Measurements from ENCODE around the gene SLC19A1.

Gene SLC19A1

DNA sequence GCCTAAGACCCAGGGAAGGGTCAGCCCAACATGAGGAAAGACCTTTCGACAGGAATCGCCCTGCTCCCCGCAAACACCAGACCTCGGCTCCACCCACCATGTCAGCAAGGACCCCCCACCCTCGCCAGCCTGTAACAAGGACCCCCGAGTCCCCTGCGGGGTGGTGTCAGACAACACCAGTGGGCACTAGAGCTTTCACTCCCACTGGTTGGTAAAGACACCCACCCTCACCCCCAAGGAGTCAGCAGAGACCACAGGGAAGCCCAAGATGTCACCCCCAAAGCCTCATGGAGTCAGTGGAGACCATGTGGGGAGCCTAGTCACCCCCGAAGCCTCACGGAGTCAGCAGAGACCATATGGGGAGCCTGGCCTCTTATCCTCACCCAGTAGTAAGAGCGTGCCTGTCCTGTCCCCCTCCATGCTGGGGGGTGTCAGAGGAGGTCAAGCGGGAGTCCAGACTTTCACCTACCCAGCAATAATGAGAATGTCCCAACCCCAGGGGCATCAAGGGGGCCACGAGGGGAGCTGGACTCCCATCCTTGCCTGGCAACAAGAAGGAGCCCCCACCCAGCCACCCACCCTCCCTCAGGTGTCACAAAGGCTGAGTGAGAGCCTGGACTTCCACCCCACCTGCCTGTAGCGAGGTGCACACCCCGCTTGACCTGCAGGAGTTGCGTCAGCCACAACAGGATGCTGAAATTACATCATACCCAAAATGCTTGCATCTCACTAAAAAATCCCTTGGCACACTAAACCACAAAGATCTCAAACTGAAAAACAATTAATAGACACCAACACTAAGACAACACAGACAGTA lies 24.8 kb downstream of the SLC19A1 start:
- no peak for DNase-seq (ENCODE audit: low spot score)

DNA sequence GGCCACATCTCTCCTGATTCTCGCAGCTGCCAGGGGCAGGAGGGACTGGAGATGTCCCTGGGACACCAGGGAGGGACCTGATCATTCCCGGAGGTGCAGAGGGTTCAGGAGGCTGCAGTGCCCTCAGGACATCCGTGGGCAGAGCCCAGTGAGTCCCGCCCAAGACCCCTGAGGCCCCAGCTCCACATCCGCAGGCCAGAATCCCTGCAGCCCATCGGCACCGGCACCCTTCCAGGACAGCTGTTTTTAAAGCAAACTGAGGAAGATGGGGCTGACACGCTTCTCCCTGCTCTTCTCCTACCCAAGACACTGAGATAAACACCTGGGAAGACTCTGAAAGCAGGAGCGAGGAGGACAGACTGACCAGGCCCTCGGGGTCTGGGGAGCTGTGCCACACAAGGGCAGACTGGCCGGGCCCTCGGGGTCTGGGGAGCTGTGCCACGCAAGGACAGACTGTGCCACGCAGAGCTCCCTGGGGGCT lies 25.5 kb downstream of the SLC19A1 start:
- no peak for DNase-seq (ENCODE audit: low spot score)

DNA sequence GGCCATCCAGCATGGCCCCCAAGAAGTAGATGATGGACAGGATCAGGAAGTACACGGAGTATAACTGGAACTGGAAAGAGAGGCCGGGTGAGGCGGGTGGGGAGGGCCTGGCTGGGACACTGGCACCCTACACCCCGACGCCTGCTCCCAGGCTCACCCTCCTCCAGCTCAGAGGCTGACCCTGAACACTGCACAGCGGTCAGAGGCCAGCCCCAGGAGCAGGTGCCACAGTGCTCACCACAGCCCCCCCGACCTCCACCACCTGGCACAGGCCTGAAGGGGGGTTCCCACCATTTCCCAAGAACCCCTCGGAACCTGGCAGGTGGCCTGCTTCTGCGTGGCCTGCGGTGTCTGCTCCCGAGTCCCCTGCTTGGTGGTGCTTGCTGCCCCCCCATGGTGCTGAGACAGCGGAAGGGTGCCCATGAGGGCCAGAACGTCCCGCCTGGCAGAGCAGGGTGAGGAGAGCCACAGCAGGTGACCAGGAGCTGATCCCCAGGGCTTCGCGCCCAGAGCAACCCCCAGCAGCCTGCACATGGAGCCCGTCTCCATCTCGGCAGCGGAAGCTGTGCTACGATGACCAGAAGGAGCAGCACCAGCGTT lies 26.1 kb downstream of the SLC19A1 start:
- no peak for DNase-seq (ENCODE audit: low spot score)

DNA sequence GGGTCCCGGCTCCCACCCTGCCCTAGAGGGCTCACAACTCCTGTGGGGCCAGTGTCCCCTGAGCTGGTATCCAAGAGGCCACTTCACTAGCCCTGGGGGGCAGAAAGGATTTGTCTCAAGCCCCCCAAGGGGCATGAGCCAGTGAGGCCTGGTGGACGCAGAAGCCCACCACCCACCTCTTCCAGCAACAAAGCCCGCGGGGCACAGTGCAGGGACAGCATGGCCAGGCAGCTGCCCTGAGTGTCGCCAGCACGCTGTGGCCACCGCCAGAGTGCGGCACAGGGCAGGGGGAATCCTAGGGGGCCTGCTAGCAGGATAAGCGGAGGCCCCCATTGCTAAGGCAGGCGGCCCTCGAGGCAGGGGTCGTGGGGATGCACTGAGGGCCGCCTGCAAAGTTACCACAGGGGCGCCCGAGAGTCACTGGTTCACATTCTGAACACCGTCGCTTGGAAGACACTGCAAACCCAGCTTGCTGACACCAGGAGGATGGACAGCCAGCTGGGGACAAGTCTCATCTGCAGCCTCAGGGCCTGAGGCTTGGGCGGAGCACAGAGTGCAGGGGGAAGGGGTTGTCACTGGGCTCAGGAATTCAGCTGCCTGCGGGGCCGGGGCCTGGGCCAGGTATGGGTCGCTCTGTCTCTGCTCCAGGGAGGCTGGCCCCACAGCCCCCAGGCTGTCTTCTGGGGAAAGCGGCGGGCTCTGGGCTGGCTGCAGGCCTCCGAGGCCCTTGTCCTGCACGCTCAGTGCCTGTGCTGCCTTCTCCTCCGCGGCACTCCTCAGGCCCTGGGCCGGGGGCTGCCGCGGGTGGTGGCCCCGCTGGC lies 26.8 kb downstream of the SLC19A1 start:
- DNase-seq (ENCODE audit: low spot score), result no peak

DNA sequence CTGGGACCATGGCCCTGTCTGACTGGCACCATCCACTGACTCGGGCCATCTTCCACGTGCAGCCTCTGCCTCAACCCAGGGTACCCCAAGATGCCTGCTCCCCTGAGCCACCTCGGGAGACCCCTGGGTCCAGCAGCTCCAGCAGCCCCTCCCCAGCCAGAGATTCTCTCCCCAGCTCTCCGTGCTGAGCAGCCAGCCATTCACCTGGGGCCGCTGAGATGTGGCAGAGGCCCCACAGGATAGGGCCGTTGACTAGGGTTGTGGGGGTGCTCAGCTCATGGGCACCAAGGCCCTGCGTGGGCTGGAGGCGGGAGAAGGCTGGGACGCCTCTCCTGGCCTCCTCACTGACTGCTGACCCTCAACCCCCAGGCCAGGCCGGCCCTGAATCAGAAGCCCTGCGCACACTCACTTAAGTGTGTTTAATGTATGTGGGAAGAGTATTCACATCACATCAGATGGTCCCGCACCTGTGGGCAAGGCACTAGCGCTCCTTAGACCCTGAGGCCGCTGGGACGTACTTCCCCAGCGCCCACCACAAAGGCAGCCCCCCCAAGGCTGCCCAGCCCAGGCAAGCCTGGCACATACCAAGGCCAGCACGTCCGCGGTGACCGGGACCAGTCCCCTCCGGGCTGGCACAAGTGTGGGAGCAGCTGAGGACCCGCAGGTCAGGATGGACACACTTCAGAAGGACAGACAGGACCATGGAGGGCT lies 27.8 kb downstream of the SLC19A1 start:
- DNase-seq (ENCODE audit: low spot score), result no peak

DNA sequence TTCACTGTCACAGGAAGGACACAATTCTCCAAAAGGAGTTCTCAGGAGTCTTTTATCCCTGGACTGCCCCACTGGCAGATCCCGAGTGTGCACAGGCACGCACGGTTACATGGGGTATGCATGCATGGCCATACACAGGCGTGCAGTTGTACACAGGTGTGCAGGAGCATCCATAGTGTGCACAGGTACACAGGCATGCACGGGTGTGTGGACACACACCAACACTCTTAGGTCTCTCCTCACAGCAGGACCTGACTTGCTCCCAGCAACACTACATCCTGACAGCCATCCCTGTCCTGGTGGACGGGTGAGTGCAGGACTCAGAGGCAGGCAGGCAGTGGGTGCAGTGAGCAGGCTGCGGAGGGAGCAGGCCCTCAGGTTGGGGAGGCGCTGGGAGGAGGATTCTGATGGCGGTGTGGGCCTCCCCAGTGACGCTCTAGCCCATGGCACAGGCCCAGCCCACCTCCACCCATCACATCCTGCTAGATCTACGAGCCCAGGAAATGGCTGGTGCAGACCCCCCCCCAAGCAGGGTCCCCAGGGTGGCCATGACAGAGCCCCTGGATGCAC lies 28.4 kb downstream of the SLC19A1 start:
- no peak for DNase-seq (ENCODE audit: low spot score)

DNA sequence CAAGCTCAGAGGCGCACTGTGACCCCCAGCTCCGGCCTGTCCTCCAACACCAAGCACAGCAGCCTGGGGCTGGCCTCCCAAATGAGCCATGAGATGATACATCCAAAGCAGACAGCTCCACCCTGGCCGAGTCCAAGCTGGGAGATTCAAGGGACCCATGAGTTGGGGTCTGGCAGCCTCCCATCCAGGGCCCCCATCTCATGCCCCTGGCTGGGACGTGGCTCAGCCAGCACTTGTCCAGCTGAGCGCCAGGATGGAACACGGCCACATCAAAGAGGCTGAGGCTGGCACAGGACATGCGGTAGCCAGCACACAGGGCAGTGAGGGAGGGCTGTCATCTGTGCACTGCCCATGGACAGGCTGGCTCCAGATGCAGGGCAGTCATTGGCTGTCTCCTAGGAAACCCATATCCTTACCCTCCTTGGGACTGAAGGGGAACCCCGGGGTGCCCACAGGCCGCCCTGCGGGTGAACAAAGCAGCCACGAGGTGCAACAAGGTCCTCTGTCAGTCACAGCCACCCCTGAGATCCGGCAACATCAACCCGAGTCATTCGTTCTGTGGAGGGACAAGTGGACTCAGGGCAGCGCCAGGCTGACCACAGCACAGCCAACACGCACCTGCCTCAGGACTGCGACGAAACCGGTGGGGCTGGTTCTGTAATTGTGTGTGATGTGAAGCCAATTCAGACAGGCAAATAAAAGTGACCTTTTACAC lies 29.1 kb downstream of the SLC19A1 start:
- no peak for DNase-seq (ENCODE audit: low spot score)

DNA sequence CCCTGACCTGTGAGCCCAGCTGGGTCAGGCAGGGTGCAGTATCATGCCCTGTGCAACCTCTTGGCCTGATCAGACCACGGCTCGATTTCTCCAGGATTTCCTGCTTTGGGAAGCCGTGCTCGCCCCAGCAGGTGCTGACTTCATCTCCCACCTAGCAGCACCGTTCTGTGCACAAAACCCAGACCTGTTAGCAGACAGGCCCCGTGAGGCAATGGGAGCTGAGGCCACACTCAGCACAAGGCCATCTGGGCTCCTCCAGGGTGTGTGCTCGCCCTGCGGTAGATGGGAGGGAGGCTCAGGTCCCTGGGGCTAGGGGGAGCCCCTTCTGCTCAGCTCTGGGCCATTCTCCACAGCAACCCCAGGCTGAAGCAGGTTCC lies 29.6 kb downstream of the SLC19A1 start:
- DNase-seq (ENCODE audit: low spot score), result no peak

DNA sequence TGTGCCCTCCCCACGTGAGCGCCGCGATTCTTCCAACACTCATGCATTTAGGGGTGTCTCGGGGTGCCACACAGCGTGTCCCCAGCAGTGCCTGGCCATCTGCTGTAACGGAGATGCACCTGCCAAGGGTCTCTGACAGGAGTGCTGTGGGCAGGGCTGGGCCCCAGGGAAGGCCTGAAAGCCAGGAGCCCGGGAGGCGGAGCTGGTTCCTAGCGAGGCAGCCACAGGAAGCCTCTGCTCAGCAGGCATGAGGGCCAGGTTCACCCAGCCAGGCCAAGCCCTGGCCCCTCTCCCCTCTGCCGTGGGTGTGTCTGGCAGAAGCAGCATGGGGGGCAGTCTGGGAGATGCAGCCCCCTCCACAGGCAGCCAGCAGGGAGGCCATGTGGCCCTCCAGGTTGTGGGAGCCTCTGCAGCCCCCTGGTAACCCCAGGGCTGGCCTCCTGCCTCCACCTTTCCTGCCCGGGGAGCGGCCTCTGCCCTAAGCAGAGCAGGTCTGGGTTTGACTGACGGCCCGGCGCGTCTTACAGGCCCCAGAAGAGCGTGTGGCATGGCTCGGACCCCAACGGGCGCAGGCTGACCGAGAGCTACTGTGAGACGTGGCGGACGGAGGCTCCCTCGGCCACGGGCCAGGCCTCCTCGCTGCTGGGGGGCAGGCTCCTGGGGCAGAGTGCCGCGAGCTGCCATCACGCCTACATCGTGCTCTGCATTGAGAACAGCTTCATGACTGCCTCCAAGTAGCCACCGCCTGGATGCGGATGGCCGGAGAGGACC lies 30.4 kb downstream of the SLC19A1 start:
- DNase-seq (ENCODE audit: low spot score), result no peak

DNA sequence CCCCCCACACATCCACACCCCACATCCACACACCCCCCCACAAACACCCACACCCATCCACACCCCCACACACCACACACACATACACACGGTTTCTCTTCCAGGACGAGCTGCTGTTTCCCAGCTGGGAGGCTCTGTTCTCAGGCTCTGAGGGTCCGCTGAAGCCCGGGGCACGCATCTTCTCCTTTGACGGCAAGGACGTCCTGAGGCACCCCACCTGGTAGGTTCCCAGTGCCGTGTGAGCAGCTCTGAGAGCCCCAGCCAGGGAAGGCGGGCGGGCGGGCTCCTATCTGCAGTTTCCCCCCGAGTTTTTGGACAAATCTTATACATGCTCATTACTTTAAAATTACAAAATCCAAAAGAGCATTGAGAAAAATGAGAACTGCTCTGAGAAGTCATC lies 31.2 kb downstream of the SLC19A1 start:
- no peak for DNase-seq (ENCODE audit: low spot score)

DNA sequence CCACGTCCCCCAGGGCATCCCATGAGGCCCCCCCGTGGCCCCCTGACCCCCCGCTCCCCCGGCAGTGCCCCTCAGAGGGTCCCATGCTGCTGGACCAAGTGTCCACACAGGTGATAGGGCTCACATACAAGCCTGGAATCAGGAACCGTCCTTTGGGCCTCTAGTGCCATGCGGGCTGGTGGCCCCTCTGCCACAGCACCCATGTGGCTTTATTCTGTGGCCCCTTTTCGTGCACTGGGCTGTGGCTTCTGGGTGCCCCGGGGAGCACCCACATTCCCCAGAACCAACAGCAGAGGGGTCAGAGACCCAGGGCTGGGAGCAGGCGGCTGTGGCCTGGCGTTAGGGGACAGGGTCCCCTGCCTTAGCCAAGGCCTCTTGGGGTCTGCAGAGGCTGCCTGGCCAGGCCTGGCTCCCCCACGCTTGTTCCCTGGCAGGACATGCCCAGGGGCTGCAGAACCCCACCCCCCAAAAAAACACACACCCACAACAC lies 31.7 kb downstream of the SLC19A1 start:
- DNase-seq (ENCODE audit: low spot score), result no peak

DNA sequence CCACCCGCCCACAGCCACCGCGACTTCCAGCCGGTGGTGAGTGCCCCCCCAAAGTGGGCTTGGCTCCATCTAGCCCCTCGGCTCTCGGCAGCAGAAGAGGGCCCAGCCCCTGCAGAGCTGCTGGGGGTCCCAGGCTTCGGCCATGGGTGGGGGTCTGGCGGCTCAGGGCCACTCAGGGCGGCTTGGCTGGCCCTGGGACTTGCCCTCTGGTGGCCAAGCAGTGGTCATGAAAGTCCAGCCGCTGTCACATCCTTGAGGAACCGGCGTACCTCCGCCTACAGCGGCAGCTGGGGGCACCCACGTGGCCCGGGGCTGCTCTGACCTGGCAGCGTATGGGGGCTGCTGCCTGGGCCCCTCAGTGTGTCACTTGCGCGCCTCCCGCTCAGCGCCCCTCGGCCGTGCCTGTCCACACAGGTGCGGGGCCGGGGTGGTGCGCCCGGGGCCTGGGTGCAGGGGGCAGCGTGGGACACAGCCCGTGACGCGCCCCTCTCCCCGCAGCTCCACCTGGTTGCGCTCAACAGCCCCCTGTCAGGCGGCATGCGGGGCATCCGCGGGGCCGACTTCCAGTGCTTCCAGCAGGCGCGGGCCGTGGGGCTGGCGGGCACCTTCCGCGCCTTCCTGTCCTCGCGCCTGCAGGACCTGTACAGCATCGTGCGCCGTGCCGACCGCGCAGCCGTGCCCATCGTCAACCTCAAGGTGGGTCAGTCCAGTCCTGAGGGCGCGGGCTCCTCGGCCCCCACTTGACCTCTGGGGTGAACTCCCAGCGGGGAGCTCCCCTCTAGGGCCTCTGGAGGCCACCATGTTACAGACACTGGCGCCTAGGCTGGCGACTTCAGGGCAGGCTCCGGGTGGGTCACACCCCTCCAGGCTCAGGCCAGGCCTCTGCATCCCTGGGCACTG lies 32.4 kb downstream of the SLC19A1 start:
- no peak for DNase-seq (ENCODE audit: low spot score)

DNA sequence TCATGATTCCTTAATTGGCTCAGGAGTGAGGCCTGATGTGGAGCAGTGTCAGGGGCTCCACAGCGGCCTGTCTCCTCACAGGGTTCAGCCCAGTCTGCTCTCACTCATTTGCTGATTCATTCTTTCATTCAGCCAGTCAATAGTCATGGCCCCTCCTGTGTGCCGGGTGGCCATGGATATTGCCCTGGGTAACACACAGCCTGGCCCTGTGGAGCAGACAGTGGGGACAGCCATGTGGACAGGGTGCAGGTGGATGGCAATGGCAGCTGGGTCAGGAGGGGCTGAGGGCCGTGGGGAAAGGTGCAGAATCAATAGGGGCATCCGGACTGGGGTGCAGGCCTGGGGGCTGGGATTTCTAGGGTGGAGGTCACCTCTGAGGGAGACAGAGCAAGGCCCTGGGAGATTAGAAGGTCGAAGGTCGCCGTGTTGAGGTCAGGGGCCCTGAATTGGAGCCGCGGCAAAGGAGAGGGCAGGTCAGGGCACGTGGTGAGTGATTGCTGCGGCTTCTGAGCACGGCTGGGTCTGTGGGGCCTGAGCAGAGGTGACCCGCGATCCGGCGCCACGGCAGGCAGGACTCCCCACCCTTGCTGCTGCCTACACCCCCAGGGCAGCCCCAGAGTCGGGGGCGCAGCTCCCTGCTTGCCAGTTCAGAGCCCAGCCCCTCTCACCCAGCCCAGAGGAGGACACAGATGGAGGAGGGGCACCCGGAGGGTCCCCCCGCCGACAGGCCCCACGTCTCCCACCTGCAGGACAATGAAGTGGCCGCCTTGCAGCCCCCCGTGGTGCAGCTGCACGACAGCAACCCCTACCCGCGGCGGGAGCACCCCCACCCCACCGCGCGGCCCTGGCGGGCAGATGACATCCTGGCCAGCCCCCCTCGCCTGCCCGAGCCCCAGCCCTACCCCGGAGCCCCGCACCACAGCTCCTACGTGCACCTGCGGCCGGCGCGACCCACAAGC lies 33.4 kb downstream of the SLC19A1 start:
- no peak for DNase-seq (ENCODE audit: low spot score)

DNA sequence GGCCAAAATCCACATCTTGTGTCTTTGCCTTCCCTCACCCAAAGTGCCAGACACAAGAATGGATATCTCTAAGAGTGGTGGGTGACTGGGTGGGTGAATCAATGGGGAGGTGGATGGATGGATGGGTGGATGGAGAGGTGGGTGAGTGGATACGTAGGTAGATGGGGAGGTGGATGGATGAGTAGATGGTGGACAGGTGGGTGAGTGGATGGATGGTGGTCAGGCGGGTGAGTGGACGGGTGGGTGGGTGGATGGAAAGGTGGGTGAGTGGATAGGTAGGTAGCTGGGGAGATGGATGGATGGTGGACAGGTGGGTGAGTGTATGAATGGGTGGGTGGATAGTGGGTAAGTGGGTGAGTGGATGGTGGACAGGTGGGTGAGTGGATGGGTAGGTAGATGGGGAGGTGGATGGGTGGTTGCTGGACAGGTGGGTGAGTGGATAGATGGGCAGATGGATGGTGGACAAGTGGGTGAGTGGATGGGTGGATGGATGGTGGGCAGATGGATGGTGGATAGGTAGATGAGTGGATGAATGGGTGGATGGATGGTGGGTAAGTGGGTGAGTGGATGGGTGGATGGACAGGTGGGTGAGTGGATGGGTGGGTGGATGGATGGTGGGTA lies 34.2 kb downstream of the SLC19A1 start:
- no peak for DNase-seq (ENCODE audit: low spot score)

DNA sequence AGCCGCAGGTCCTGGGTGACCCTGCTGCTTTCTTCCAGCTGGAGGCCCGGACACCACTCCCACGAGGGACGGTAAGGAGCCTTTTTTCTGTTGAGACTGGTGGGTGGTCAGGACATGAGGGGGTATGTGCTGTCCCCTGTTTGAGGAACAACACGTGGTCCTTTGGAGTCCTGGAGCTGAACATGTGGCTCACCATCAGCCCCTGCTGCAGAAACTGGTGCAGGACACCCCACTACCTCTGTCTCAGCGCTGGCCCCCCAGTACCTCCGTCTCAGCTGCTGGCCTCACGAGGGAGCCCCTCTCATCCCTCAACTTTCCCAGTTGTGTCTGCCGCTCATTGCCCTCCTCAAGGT lies 34.7 kb downstream of the SLC19A1 start:
- no peak for DNase-seq (ENCODE audit: low spot score)

DNA sequence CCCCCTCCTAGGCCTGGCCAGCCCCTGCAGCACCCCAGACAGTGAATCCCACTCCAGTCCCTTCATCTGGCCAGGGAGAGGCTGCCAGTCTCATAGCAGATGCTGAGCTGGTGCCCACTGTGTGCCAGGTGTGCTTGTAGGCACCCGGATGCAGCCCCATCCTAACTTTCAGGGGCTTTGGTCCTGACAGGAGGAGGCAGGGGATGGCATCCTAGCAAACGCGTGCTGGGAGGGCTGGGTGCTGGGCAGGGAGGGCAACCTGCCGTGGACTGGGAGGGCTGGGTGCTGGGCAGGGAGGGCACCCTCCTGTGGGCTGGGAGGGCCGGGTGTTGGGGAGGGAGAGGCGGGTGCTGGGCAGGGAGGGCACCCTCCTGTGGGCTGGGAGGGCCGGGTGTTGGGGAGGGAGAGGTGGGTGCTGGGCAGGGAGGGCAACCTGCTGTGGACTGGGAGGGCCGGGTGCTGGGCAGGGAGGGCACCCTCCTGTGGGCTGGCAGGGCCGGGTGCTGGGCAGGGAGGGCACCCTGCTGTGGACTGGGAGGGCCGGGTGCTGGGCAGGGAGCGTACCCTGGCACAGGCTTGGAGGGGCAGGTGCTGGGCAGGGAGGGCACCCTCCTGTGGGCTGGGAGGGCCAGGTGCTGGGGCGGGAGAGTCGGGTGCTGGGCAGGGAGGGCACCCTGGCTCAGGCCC lies 35.3 kb downstream of the SLC19A1 start:
- no peak for DNase-seq (ENCODE audit: low spot score)

DNA sequence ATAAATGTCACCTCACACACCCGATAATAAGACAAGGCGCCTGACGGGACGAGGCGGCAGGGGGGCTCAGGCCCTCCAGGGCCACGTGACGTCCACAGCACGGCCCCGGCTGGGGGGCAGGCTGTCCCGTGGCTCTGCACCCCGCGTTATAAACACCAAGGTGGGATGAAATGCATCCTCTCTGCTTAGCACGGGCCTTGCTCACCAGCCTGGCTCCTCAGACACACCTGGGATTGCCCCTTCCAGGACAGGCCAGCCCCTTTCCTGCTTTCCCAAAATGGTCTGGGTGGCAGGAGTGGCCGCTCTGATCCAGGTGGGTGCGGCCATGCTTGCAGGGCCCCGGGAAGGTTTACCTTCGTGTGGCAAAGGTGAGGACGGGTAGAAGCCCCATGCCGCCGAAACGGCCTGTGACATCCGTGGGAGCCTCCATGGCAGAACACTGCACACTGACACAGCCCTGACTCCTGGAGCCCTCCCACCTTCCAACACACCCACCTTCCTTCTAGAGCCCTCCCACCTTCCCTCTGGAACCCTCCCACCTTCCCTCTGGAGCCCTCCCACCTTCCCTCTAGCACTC lies 35.9 kb downstream of the SLC19A1 start:
- no peak for DNase-seq (ENCODE audit: low spot score)

Measured in COLO829 (cell line).